Thyroid gland (tissue), 4 donors: ENCODE measurements around the gene OMP.

Experiments used
- CTCF ChIP-seq, 6 experiments: fragments of 200-600 bp in 3 of 6; fragments of 450-650 bp in 3 of 6; sonication (generic) in 3 of 6; IDR thresholded peaks; one replicate each; pipeline ENCODE4 v1.5.1; 2016 to 2019; ENCODE audit warnings: antibody characterized with exemption in 6 of 6, mild to moderate bottlenecking in 2 of 6, inconsistent platforms in 1 of 6, moderate library complexity in 1 of 6
- POLR2A ChIP-seq, 2 donors: fragments of 450-650 bp; IDR thresholded peaks; one replicate each; pipeline ENCODE4 v1.6.1; 2017; ENCODE audit warnings: antibody characterized with exemption in 2 of 2, mild to moderate bottlenecking in 2 of 2, moderate library complexity in 1 of 2

GRCh38 chr11:77118971-77119370 is 16.3 kb downstream of the OMP start:
- TF ChIP-seq POLR2A (IDR thresholded peaks at IDR 0.05) (no peak), CTCF (IDR thresholded peaks at IDR 0.05) (no peak)
